HEK293 (cell line): ENCODE data around the gene CHAC2.

ENCODE experiments used
- CTCF ChIA-PET: fragments of 350-600 bp; formaldehyde crosslinking; extraction: SDS; loops from one replicate; lab custom pipeline; 2021; ENCODE audit warnings: antibody characterized with exemption; lab: Yijun Ruan, JAX
- POLR2A ChIA-PET: fragments of 300-600 bp; formaldehyde crosslinking; extraction: SDS; loops from one replicate; lab custom pipeline; 2020; ENCODE audit warnings: antibody characterized with exemption, inconsistent platforms; lab: Yijun Ruan, JAX
- H3K27ac ChIP-seq: fragments of 200-500 bp; sonication (Bioruptor generic); 2 replicates; pipeline ENCODE4 v1.5.1; 2014; ENCODE audit warnings: low read depth, low read length, control low read depth, inconsistent platforms; ENCODE audit errors: extremely low read depth
- H3K36me3 ChIP-seq, 2 experiments: fragments of 200-500 bp in 1 of 2; sonication (Bioruptor generic) in 1 of 2; 1 replicate in 1 of 2; 2 replicates in 1 of 2; pipeline ENCODE4 v1.5.1; 2014 to 2017; ENCODE audit warnings: inconsistent platforms in 2 of 2, low read length in 2 of 2; ENCODE audit not compliant: control insufficient read depth in 2 of 2, insufficient read depth in 1 of 2
- H3K4me1 ChIP-seq: fragments of 200-500 bp; sonication (Bioruptor generic); 2 replicates; pipeline ENCODE4 v1.5.1; 2014; ENCODE audit warnings: mild to moderate bottlenecking, low read length, inconsistent platforms; ENCODE audit not compliant: control insufficient read depth, insufficient read depth
- H3K4me3 ChIP-seq: 2 replicates; pipeline ENCODE4 v1.5.1; 2011; ENCODE audit warnings: low read depth, mild to moderate bottlenecking, control low read depth, low read length, moderate library complexity
- H3K9me3 ChIP-seq: fragments of 200-500 bp; sonication (Bioruptor generic); 2 replicates; pipeline ENCODE4 v1.5.1; 2014; ENCODE audit warnings: low read depth, low read length, inconsistent platforms; ENCODE audit not compliant: control insufficient read depth, insufficient read depth
- EGR2 ChIP-seq: fragments of 450-650 bp; formaldehyde crosslinking; IDR thresholded peaks from 2 replicates; pipeline ENCODE4 v1.5.1; 2016; ENCODE audit warnings: low read depth, missing biosample characterization, missing genetic modification characterization
- GLIS2 ChIP-seq: fragments of 450-650 bp; formaldehyde crosslinking; IDR thresholded peaks from 2 replicates; pipeline ENCODE4 v1.5.1; 2016; ENCODE audit warnings: missing biosample characterization, missing genetic modification characterization
- SCRT1 ChIP-seq: fragments of 450-650 bp; formaldehyde crosslinking; IDR thresholded peaks from 2 replicates; pipeline ENCODE4 v1.5.1; 2016; ENCODE audit warnings: missing biosample characterization, missing genetic modification characterization, borderline replicate concordance
- ZBTB6 ChIP-seq: fragments of 450-650 bp; formaldehyde crosslinking; IDR thresholded peaks from 2 replicates; pipeline ENCODE4 v1.5.1; 2017; ENCODE audit warnings: missing biosample characterization, missing genetic modification characterization
- ZFP41 ChIP-seq: fragments of 450-650 bp; formaldehyde crosslinking; IDR thresholded peaks from 2 replicates; pipeline ENCODE4 v1.5.1; 2016; ENCODE audit warnings: missing biosample characterization, missing genetic modification characterization, borderline replicate concordance
- ZNF10 ChIP-seq: fragments of 450-650 bp; formaldehyde crosslinking; IDR thresholded peaks from 2 replicates; pipeline ENCODE4 v1.5.1; 2017; ENCODE audit warnings: missing biosample characterization, missing genetic modification characterization
- ZNF132 ChIP-seq: fragments of 450-650 bp; formaldehyde crosslinking; IDR thresholded peaks from 2 replicates; pipeline ENCODE4 v1.5.1; 2017; ENCODE audit warnings: missing biosample characterization, missing genetic modification characterization, borderline replicate concordance
- ZNF133 ChIP-seq: fragments of 450-650 bp; formaldehyde crosslinking; IDR thresholded peaks from 2 replicates; pipeline ENCODE4 v1.5.1; 2016; ENCODE audit warnings: missing biosample characterization, missing genetic modification characterization
- ZNF138 ChIP-seq: fragments of 450-650 bp; formaldehyde crosslinking; IDR thresholded peaks from 2 replicates; pipeline ENCODE4 v1.5.1; 2016; ENCODE audit warnings: missing biosample characterization, missing genetic modification characterization, borderline replicate concordance
- ZNF146 ChIP-seq: fragments of 450-650 bp; formaldehyde crosslinking; IDR thresholded peaks from 2 replicates; pipeline ENCODE4 v1.5.1; 2016; ENCODE audit warnings: missing biosample characterization, missing genetic modification characterization
- ZNF16 ChIP-seq: fragments of 450-650 bp; formaldehyde crosslinking; IDR thresholded peaks from 2 replicates; pipeline ENCODE4 v1.5.1; 2016; ENCODE audit warnings: low read depth, missing biosample characterization, missing genetic modification characterization
- ZNF18 ChIP-seq: fragments of 450-650 bp; formaldehyde crosslinking; IDR thresholded peaks from 2 replicates; pipeline ENCODE4 v1.5.1; 2016; ENCODE audit warnings: missing biosample characterization, missing genetic modification characterization
- ZNF223 ChIP-seq: fragments of 450-650 bp; formaldehyde crosslinking; IDR thresholded peaks from 2 replicates; pipeline ENCODE4 v1.5.1; 2016; ENCODE audit warnings: missing biosample characterization, missing genetic modification characterization
- ZNF24 ChIP-seq: fragments of 450-650 bp; formaldehyde crosslinking; IDR thresholded peaks from 2 replicates; pipeline ENCODE4 v1.5.1; 2016; ENCODE audit warnings: missing biosample characterization, missing genetic modification characterization
- ZNF292 ChIP-seq: fragments of 450-650 bp; formaldehyde crosslinking; IDR thresholded peaks from 2 replicates; pipeline ENCODE4 v1.5.1; 2016; ENCODE audit warnings: low read depth, missing biosample characterization, missing genetic modification characterization, borderline replicate concordance
- ZNF501 ChIP-seq: fragments of 450-650 bp; formaldehyde crosslinking; IDR thresholded peaks from 2 replicates; pipeline ENCODE4 v1.5.1; 2016; ENCODE audit warnings: missing biosample characterization, missing genetic modification characterization
- ZNF585B ChIP-seq: fragments of 450-650 bp; formaldehyde crosslinking; IDR thresholded peaks from 2 replicates; pipeline ENCODE4 v1.5.1; 2016; ENCODE audit warnings: missing biosample characterization, missing genetic modification characterization
- ZNF626 ChIP-seq: fragments of 450-650 bp; sonication (Bioruptor Pico); formaldehyde crosslinking; IDR thresholded peaks from 2 replicates; pipeline ENCODE4 v1.5.1; 2018; ENCODE audit warnings: missing biosample characterization, missing genetic modification characterization, inconsistent platforms
- ZNF670 ChIP-seq: fragments of 450-650 bp; formaldehyde crosslinking; IDR thresholded peaks from 2 replicates; pipeline ENCODE4 v1.5.1; 2016; ENCODE audit warnings: missing biosample characterization, missing genetic modification characterization, low read depth
- ZNF76 ChIP-seq: fragments of 450-650 bp; formaldehyde crosslinking; IDR thresholded peaks from 2 replicates; pipeline ENCODE4; 2016; ENCODE audit warnings: low read depth, missing biosample characterization, missing genetic modification characterization, borderline replicate concordance
- ZNF791 ChIP-seq: fragments of 450-650 bp; formaldehyde crosslinking; IDR thresholded peaks from 2 replicates; pipeline ENCODE4 v1.5.1; 2016; ENCODE audit warnings: missing biosample characterization, missing genetic modification characterization
- ZNF792 ChIP-seq: fragments of 450-650 bp; formaldehyde crosslinking; IDR thresholded peaks from 2 replicates; pipeline ENCODE4 v1.5.1; 2016; ENCODE audit warnings: missing biosample characterization, missing genetic modification characterization
- TF ChIP-seq, protein P1 (sequence below): fragments of 450-650 bp; formaldehyde crosslinking; IDR thresholded peaks from 2 replicates; pipeline ENCODE4 v1.5.1; 2016; ENCODE audit warnings: missing biosample characterization, missing genetic modification characterization
- TF ChIP-seq, protein P2 (sequence below): fragments of 450-650 bp; formaldehyde crosslinking; IDR thresholded peaks from 2 replicates; pipeline ENCODE4 v1.5.1; 2017; ENCODE audit warnings: missing biosample characterization, mild to moderate bottlenecking, missing genetic modification characterization, moderate library complexity

Gene CHAC2

DNA sequence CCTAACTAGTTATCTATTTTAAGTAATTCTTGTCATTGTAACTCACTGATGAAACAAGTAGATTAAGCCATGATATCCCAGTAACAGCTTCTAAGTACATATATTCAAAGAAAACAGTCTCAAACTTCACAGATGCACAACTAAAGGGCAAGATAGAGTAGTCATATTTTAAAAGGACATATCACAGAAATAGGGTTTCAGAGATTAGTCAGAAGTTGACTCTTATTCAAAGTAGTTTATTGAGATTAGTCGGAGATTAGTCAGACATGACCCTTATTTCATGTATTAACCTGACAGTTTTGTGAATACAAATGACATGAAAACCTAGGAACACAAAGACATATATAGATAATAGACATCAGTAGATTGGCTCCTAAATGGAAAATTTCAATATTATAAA, 15.9 kb upstream of the CHAC2 start:
- Histone ChIP-seq H3K4me3 (no peak overlapping the region), H3K36me3 (peaks cover 10 to 31% of the 10 kb centered on the region in 2 experiments; a peak in 2 of 3 replicates), H3K4me1 (no peaks in the 10 kb centered on the region), H3K9me3 (no peaks in the 10 kb centered on the region), H3K27ac (no peak overlapping the region)
- TF ChIP-seq ZNF292 (tag by site-specific recombination) (no peak), ZNF18 (tag by site-specific recombination) (no peak), ZNF138 (tag by site-specific recombination) (no peak), ZNF585B (tag by site-specific recombination) (no peak), ZBTB6 (no peak), ZNF24 (no peak), ZNF132 (tag by site-specific recombination) (no peak), ZNF10 (tag by site-specific recombination) (no peak), ZFP41 (no peak), ZNF626 (tag by site-specific recombination) (no peak), ZNF670 (tag by site-specific recombination) (no peak)
- TF ChIP-seq, protein P1, sequence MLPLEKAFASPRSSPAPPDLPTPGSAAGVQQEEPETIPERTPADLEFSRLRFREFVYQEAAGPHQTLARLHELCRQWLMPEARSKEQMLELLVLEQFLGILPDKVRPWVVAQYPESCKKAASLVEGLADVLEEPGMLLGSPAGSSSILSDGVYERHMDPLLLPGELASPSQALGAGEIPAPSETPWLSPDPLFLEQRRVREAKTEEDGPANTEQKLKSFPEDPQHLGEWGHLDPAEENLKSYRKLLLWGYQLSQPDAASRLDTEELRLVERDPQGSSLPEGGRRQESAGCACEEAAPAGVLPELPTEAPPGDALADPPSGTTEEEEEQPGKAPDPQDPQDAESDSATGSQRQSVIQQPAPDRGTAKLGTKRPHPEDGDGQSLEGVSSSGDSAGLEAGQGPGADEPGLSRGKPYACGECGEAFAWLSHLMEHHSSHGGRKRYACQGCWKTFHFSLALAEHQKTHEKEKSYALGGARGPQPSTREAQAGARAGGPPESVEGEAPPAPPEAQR (tag by site-specific recombination): no peak
- POLR2A ChIA-PET: interaction anchor here (1.1 kb wide), 1 partner anchor 16 kb away, joined by 3 read pairs; the partner anchor contains the start of gene CHAC2
- CTCF ChIA-PET: interaction anchor here (0.7 kb wide), 1 partner anchor 10 kb away, joined by 3 read pairs; no protein-coding TSS in a partner anchor

GRCh38 chr2:53752385-53752784, 15.2 kb upstream of the CHAC2 start:
- Histone ChIP-seq H3K4me3 (no peak overlapping the region), H3K9me3 (no peaks in the 10 kb centered on the region), H3K36me3 (peaks cover 4 to 33% of the 10 kb centered on the region in 2 experiments; a peak in 2 of 3 replicates), H3K27ac (no peak overlapping the region)
- CTCF ChIA-PET: interaction anchor here (0.7 kb wide), 1 partner anchor 10 kb away, joined by 3 read pairs; no protein-coding TSS in a partner anchor
- TF ChIP-seq ZNF791 (tag by site-specific recombination) (no peak), ZNF223 (no peak), ZNF501 (no peak), GLIS2 (no peak)
- TF ChIP-seq, protein P2, sequence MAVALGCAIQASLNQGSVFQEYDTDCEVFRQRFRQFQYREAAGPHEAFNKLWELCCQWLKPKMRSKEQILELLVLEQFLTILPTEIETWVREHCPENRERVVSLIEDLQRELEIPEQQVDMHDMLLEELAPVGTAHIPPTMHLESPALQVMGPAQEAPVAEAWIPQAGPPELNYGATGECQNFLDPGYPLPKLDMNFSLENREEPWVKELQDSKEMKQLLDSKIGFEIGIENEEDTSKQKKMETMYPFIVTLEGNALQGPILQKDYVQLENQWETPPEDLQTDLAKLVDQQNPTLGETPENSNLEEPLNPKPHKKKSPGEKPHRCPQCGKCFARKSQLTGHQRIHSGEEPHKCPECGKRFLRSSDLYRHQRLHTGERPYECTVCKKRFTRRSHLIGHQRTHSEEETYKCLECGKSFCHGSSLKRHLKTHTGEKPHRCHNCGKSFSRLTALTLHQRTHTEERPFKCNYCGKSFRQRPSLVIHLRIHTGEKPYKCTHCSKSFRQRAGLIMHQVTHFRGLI: no peak
- TF ChIP-seq, all 188 proteins: peak for 0
- H3K4me1 ChIP-seq: no peaks in the 10 kb centered on the region
- POLR2A ChIA-PET: interaction anchor here (1.1 kb wide), 1 partner anchor 15 kb away, joined by 3 read pairs; the partner anchor contains the start of gene CHAC2

- no peak overlapping the region for H3K27ac ChIP-seq
- ChIA-PET CTCF (interaction anchor here (0.6 kb wide), 1 partner anchor 139 kb away, joined by 3 read pairs; no protein-coding TSS in a partner anchor), POLR2A (no interaction called here)
- no peaks in the 10 kb centered on the region for H3K4me1 ChIP-seq
- TF ChIP-seq ZNF792 (tag by site-specific recombination) (no peak), SCRT1 (tag by site-specific recombination) (no peak), ZNF223 (no peak), ZNF16 (no peak), ZNF76 (no peak), EGR2 (tag by site-specific recombination) (no peak), ZNF146 (tag by site-specific recombination) (no peak), ZNF133 (tag by site-specific recombination) (no peak)
- no peak overlapping the region for H3K4me3 ChIP-seq
- peaks cover 4 to 30% of the 10 kb centered on the region in 2 experiments; a peak in 2 of 3 replicates for H3K36me3 ChIP-seq
- H3K9me3 ChIP-seq: no peaks in the 10 kb centered on the region
Measured at GRCh38 chr2:53753041-53753440, 14.6 kb upstream of the CHAC2 start.
